CD14-positive monocyte (primary cell): ENCODE results near the gene SEC14L1. TPM values are rescaled to one million over a fixed set of nuclear protein-coding genes. Genes with fewer than 3 reads are reported as not detected.

Experiments used
- DNase-seq, 3 donors: peaks; one replicate each; pipeline ENCODE4 v3.0.0-alpha.2; 2011 to 2022
- H2AFZ ChIP-seq: 2 replicates; pipeline ENCODE4 v1.6.0; 2012; ENCODE audit warnings: mild to moderate bottlenecking, low read depth, low read length, inconsistent platforms; ENCODE audit not compliant: insufficient read depth, poor library complexity, severe bottlenecking
- H3K27ac ChIP-seq, 2 donors: 1 replicate in 1 of 2; 2 replicates in 1 of 2; pipeline ENCODE4 v1.5.1; 2012 to 2013; ENCODE audit warnings: low read length in 2 of 2, control low read depth in 1 of 2, inconsistent platforms in 1 of 2, low read depth in 1 of 2, mild to moderate bottlenecking in 1 of 2
- H3K27me3 ChIP-seq, 2 donors: one replicate each; pipeline versions ENCODE4 v1.6.0 to v1.6.1; 2011 to 2013; ENCODE audit warnings: low read length in 2 of 2; ENCODE audit not compliant: control insufficient read depth in 2 of 2, insufficient read depth in 2 of 2
- H3K36me3 ChIP-seq, 2 donors: replicated peaks in 1 of 2; 1 replicate in 1 of 2; 2 replicates in 1 of 2; pipeline versions ENCODE4 v1.5.1 to v1.6.1; 2012 to 2013; ENCODE audit warnings: low read length in 2 of 2, control low read depth in 1 of 2, inconsistent platforms in 1 of 2, mild to moderate bottlenecking in 1 of 2; ENCODE audit not compliant: insufficient read depth in 2 of 2, control insufficient read depth in 1 of 2
- H3K4me1 ChIP-seq, 2 donors: 1 replicate in 1 of 2; 2 replicates in 1 of 2; pipeline versions ENCODE4 v1.5.1 to v1.6.1; 2012 to 2013; ENCODE audit warnings: low read length in 2 of 2, control low read depth in 1 of 2, inconsistent platforms in 1 of 2, mild to moderate bottlenecking in 1 of 2, moderate library complexity in 1 of 2; ENCODE audit not compliant: insufficient read depth in 2 of 2, control insufficient read depth in 1 of 2
- H3K4me2 ChIP-seq: replicated peaks from 2 replicates; pipeline ENCODE3; 2012; ENCODE audit warnings: low read length, moderate library complexity, mild to moderate bottlenecking; ENCODE audit not compliant: poor library complexity, severe bottlenecking; ENCODE audit errors: extremely low read depth
- H3K4me3 ChIP-seq, 3 experiments: fragments of 200-600 bp in 1 of 3; sonication (generic) in 1 of 3; replicated peaks in 1 of 3; 1 replicate in 2 of 3; 2 replicates in 1 of 3; pipeline ENCODE4 v1.5.1; 2011 to 2013; ENCODE audit warnings: low read length in 3 of 3, mild to moderate bottlenecking in 3 of 3, control low read depth in 2 of 3, low read depth in 2 of 3, inconsistent platforms in 1 of 3, moderate library complexity in 1 of 3
- H3K79me2 ChIP-seq: 2 replicates; pipeline ENCODE4 v1.6.0; 2012; ENCODE audit warnings: mild to moderate bottlenecking, control low read depth, inconsistent platforms, low read length, moderate library complexity; ENCODE audit not compliant: insufficient read depth
- H3K9ac ChIP-seq: 2 replicates; pipeline ENCODE4 v1.6.0; 2017; ENCODE audit warnings: low read length, mild to moderate bottlenecking; ENCODE audit not compliant: insufficient read depth, poor library complexity, severe bottlenecking
- H3K9me3 ChIP-seq, 2 donors: replicated peaks in 1 of 2; 1 replicate in 1 of 2; 2 replicates in 1 of 2; pipeline versions ENCODE4 v1.5.1 to v1.6.1; 2012 to 2013; ENCODE audit warnings: low read length in 2 of 2, control low read depth in 1 of 2; ENCODE audit not compliant: control insufficient read depth in 1 of 2, insufficient read depth in 1 of 2
- H4K20me1 ChIP-seq: 2 replicates; pipeline ENCODE4 v1.6.0; 2012; ENCODE audit warnings: mild to moderate bottlenecking, low read length, control low read depth, moderate library complexity; ENCODE audit not compliant: insufficient read depth
- H3K27ac Mint-ChIP-seq, 7 donors: one replicate each; pipeline ENCODE4 v1.8.0; 2020; ENCODE audit warnings: mild to moderate bottlenecking in 7 of 7, mixed read lengths in 7 of 7, moderate library complexity in 6 of 7, inconsistent platforms in 2 of 7
- H3K27me3 Mint-ChIP-seq, 3 donors: one replicate each; pipeline ENCODE4 v1.8.0; 2021 to 2022; ENCODE audit warnings: low read depth in 3 of 3, mild to moderate bottlenecking in 3 of 3, mixed read lengths in 3 of 3, moderate library complexity in 3 of 3, inconsistent platforms in 1 of 3
- H3K36me3 Mint-ChIP-seq, 2 donors: one replicate each; pipeline ENCODE4 v1.8.0; 2020; ENCODE audit warnings: mixed read lengths in 2 of 2, inconsistent platforms in 1 of 2, mild to moderate bottlenecking in 1 of 2
- H3K4me1 Mint-ChIP-seq: one replicate; pipeline ENCODE4 v1.8.0; 2020; ENCODE audit warnings: mild to moderate bottlenecking, mixed read lengths
- H3K4me3 Mint-ChIP-seq, 2 donors: one replicate each; pipeline ENCODE4 v1.8.0; 2020; ENCODE audit warnings: mild to moderate bottlenecking in 2 of 2, mixed read lengths in 2 of 2, moderate library complexity in 1 of 2
- H3K9me3 Mint-ChIP-seq, 7 donors: one replicate each; pipeline ENCODE4 v1.8.0; 2020 to 2022; ENCODE audit warnings: mixed read lengths in 7 of 7, mild to moderate bottlenecking in 6 of 7, moderate library complexity in 6 of 7, inconsistent platforms in 2 of 7
- CTCF ChIP-seq: fragments of 200-600 bp; IDR thresholded peaks from one replicate; pipeline ENCODE4 v1.8.0; 2022; ENCODE audit warnings: antibody characterized with exemption, mild to moderate bottlenecking
- WGBS: methylation state at CpG from one replicate; pipeline ENCODE4 v1.1.5; 2013; ENCODE audit warnings: missing lambda C conversion rate; ENCODE audit not compliant: insufficient coverage; 5-methylcytosine and 5-hydroxymethylcytosine counted together
- intact Hi-C, 2 donors: fragments of 100-400 bp; cut with micrococcal nuclease; formaldehyde crosslinking; loops; one replicate each; pipeline versions ENCODE4 v1.15.0 to v1.15.1; 2023
- polyA plus RNA-seq, 3 donors: library from polyadenylated mRNA; depleted of rRNA in 1 of 3; unstranded in 2 of 3; stranded (reverse) in 1 of 3; fragments of 300-500 nt in 2 of 3; fragments of >200 nt in 1 of 3; fragmentation: Illumina TruSeq in 2 of 3; gene quantifications; 1 replicate in 2 of 3; 2 replicates in 1 of 3; pipeline ENCODE4 v1.2.3, GENCODE V29; 2012 to 2021

Gene SEC14L1
- polyA plus RNA-seq, 3 donors = 34.1 to 76.4 (median 43.2) TPM

GRCh38 chr17:77153472-77153871 is 12.7 kb downstream of the SEC14L1 start:
- H3K4me1 ChIP-seq = no peaks in the 10 kb centered on the region
- DNase-seq = no peak
- H4K20me1 ChIP-seq = peaks cover 100% of the 10 kb centered on the region
- no peaks in the 10 kb centered on the region for H3K27me3 ChIP-seq
- H3K79me2 ChIP-seq = peaks cover 98% of the 10 kb centered on the region
- Mint-ChIP-seq H3K4me3 (no peak overlapping the region), H3K4me1 (peaks cover 31% of the 10 kb centered on the region), H3K36me3 (peaks cover 62 to 80% of the 10 kb centered on the region in 2 donors), H3K27me3 (peaks cover 0 to 2% (median 0%) of the 10 kb centered on the region in 3 donors), H3K9me3 (no peaks in the 10 kb centered on the region), H3K27ac (peak overlapping the region in 2 of 7 donors; percentile 61 to 74)
- H3K36me3 ChIP-seq = peaks cover 32 to 84% of the 10 kb centered on the region in 2 donors
- H3K9ac ChIP-seq = no peak overlapping the region
- no peak overlapping the region for H3K4me3 ChIP-seq
- intact Hi-C loops = no loop called here
- 100% methylated on average over 1 of the region's 1 CpG for WGBS
- no peaks in the 10 kb centered on the region for H3K9me3 ChIP-seq
- H2AFZ ChIP-seq = no peak overlapping the region
- H3K4me2 ChIP-seq = no peak overlapping the region
- TF ChIP-seq CTCF = no peak
- no peak overlapping the region for H3K27ac ChIP-seq

GRCh38 chr17:77153999-77154586 is 13.3 kb downstream of the SEC14L1 start:
- H3K4me1 ChIP-seq = no peaks in the 10 kb centered on the region
- Mint-ChIP-seq H3K36me3 (peaks cover 57 to 75% of the 10 kb centered on the region in 2 donors), H3K9me3 (no peaks in the 10 kb centered on the region), H3K4me1 (peaks cover 30% of the 10 kb centered on the region), H3K27ac (peak overlapping the region in 1 of 7 donors; percentile 50), H3K4me3 (no peak overlapping the region), H3K27me3 (peaks cover 0 to 2% (median 0%) of the 10 kb centered on the region in 3 donors)
- H3K9me3 ChIP-seq = no peaks in the 10 kb centered on the region
- no peak overlapping the region for H3K27ac ChIP-seq
- DNase-seq = no peak
- no peak overlapping the region for H3K9ac ChIP-seq
- peaks cover 98% of the 10 kb centered on the region for H3K79me2 ChIP-seq
- TF ChIP-seq CTCF = no peak
- WGBS = 100% methylated on average over 4 of the region's 8 CpGs
- no peak overlapping the region for H2AFZ ChIP-seq
- H4K20me1 ChIP-seq = peaks cover 100% of the 10 kb centered on the region
- H3K36me3 ChIP-seq = peaks cover 26 to 78% of the 10 kb centered on the region in 2 donors
- H3K27me3 ChIP-seq = no peaks in the 10 kb centered on the region
- H3K4me2 ChIP-seq = no peak overlapping the region
- intact Hi-C loops = no loop called here
- H3K4me3 ChIP-seq = no peak overlapping the region
